HPDE6-E6E7 (cell line): ENCODE measurements around the gene VPS33A.

Experiments
- DNase-seq: peaks from one replicate; pipeline ENCODE4 v3.0.0; 2011; ENCODE audit warnings: missing footprints; ENCODE audit errors: extremely low spot score

VPS33A gene

GRCh38 chr12:122182887-122183587, 83.3 kb downstream of the VPS33A start, which contains the start of gene LRRC43:
LRRC43 (plus strand) TSS chr12:122183123; CDS start chr12:122183145, 22 bp downstream.
- DNase-seq: no peak
